ENCODE results near the gene PCDH17.

- TF ChIP-seq, protein P1, sequence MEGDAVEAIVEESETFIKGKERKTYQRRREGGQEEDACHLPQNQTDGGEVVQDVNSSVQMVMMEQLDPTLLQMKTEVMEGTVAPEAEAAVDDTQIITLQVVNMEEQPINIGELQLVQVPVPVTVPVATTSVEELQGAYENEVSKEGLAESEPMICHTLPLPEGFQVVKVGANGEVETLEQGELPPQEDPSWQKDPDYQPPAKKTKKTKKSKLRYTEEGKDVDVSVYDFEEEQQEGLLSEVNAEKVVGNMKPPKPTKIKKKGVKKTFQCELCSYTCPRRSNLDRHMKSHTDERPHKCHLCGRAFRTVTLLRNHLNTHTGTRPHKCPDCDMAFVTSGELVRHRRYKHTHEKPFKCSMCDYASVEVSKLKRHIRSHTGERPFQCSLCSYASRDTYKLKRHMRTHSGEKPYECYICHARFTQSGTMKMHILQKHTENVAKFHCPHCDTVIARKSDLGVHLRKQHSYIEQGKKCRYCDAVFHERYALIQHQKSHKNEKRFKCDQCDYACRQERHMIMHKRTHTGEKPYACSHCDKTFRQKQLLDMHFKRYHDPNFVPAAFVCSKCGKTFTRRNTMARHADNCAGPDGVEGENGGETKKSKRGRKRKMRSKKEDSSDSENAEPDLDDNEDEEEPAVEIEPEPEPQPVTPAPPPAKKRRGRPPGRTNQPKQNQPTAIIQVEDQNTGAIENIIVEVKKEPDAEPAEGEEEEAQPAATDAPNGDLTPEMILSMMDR (IDR thresholded peaks at IDR 0.05 in 8 of 11, conservative IDR thresholded peaks at IDR 0.05 in 3 of 11) = no peak
- TF ChIP-seq POLR2A (IDR thresholded peaks at IDR 0.05) (no peak), POLR2AphosphoS5 (IDR thresholded peaks at IDR 0.05) (no peak)
Measured at GRCh38 chr13:57740719-57741118, 109.2 kb downstream of the PCDH17 start.

Data from spleen (tissue), 7 donors.